GM18861 (cell line): ENCODE measurements around the gene MAMLD1.

ENCODE experiments used
- ATAC-seq: cut with Tn5 transposase; IDR thresholded peaks from one replicate; pipeline ENCODE4 v1.9.1; 2021; ENCODE audit not compliant: unreplicated experiment

MAMLD1 gene

GRCh38 chrX:150495496-150495895 lies 132.4 kb downstream of the MAMLD1 start:
- ATAC-seq, result no peak

GRCh38 chrX:150499240-150499639 lies 136.1 kb downstream of the MAMLD1 start:
- ATAC-seq, result no peak

GRCh38 chrX:150502091-150502490 lies 139.0 kb downstream of the MAMLD1 start:
- no peak for ATAC-seq

- no peak for ATAC-seq
Measured at GRCh38 chrX:150502979-150503897, 140.1 kb downstream of the MAMLD1 start.

GRCh38 chrX:150503898-150504219 lies 140.7 kb downstream of the MAMLD1 start:
- no peak for ATAC-seq

GRCh38 chrX:150504397-150505182 lies 141.5 kb downstream of the MAMLD1 start:
- no peak for ATAC-seq

GRCh38 chrX:150506020-150506419 lies 142.9 kb downstream of the MAMLD1 start:
- no peak for ATAC-seq

GRCh38 chrX:150506486-150506885 lies 143.4 kb downstream of the MAMLD1 start:
- no peak for ATAC-seq

GRCh38 chrX:150507251-150507856 lies 144.2 kb downstream of the MAMLD1 start:
- ATAC-seq, result no peak

- no peak for ATAC-seq
Measured at GRCh38 chrX:150508018-150508417, 144.9 kb downstream of the MAMLD1 start.

GRCh38 chrX:150508451-150509367 lies 145.6 kb downstream of the MAMLD1 start:
- no peak for ATAC-seq

- ATAC-seq, result no peak
Measured at GRCh38 chrX:150509703-150510102, 146.6 kb downstream of the MAMLD1 start.

GRCh38 chrX:150512461-150512901 lies 149.4 kb downstream of the MAMLD1 start:
- ATAC-seq, result no peak

- ATAC-seq, result no peak
Measured at GRCh38 chrX:150513544-150513943, 150.4 kb downstream of the MAMLD1 start.

GRCh38 chrX:150514462-150514861 lies 151.3 kb downstream of the MAMLD1 start:
- no peak for ATAC-seq

GRCh38 chrX:150515801-150516200 lies 152.7 kb downstream of the MAMLD1 start:
- ATAC-seq, result no peak

GRCh38 chrX:150517303-150517910 lies 154.3 kb downstream of the MAMLD1 start:
- ATAC-seq, result no peak

GRCh38 chrX:150522494-150522893 lies 159.4 kb downstream of the MAMLD1 start:
- ATAC-seq, result no peak

- ATAC-seq, result no peak
Measured at GRCh38 chrX:150525061-150525919, 162.2 kb downstream of the MAMLD1 start.
